CD4-positive, alpha-beta T cell treated with Interferon gamma for 1 hour (primary cell): ENCODE data around the gene MMAB.
A peak's percentile ranks its signal among the peaks of the same experiment; 100 is the strongest.

Experiments
- DNase-seq: peaks from one replicate; pipeline ENCODE4 v3.0.0-alpha.2; 2020

The MMAB gene

DNA sequence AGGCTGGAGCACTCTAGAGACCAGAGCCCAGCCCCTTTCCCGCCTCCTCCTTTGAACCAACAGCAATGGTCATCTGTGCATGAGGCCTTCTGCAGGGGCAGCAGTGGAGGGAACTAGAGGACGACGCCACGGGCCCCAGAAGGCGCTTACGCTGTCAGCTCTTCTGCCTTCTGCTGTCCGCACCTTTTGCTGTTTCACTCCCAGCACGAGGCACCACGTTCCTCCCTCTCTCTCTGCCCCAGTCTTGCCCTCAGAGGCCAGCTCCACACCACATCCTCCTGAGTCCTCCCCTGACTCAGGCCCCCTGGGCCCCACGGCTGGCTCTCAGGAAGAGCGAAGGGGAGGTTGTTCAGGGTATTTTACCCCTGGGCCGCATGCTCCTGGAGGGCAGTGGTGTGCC lies 15.5 kb downstream of the MMAB start:
- DNase-seq = no peak

GRCh38 chr12:109557200-109557599 lies 16.1 kb downstream of the MMAB start:
- DNase-seq = no peak

GRCh38 chr12:109555431-109556315 lies 17.6 kb downstream of the MMAB start:
- DNase-seq = no peak

DNA sequence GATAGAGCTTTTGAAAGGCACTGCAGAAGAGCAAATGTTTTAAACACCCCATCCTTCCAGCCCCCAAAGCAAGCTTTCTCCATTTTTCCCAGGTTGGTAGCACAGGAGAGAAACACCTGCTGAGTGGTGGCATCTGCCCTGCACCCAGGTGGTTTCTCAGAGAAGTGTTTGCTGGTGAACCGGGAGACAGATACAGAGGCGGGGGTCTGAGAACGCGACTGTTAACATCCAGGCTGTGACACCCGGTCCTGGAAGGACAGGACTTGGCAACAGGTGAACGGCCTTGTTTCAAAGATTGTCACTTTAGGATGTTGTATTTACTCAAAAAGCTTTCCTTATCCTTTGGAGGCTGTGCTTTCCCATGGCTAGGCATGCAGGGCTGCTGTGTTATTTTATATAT lies 18.5 kb downstream of the MMAB start:
- DNase-seq = no peak

GRCh38 chr12:109553906-109554500 lies 19.3 kb downstream of the MMAB start:
- no peak for DNase-seq

- no peak for DNase-seq
Observed at GRCh38 chr12:109553483-109553882, 19.8 kb downstream of the MMAB start.

DNA sequence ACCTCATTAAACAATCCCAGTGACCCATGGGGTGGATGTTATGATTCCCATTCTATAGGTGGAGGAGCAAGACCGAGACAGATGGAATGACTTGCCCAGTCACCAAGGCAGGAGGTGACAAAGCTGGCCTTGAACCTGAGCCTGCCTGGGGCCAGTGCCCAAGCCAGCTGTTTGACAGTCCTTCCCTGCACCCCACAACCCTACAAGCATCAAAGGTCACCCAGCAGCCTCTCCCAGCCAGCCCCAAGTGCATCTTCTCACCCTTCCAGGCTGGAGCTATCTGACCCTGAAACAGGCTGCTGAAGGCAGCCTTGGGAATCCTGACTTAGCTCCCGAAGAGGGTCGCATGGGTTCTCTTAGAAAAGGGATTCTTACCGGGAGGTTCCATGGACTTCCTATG lies 20.3 kb downstream of the MMAB start:
- DNase-seq = no peak

- no peak for DNase-seq
Observed at GRCh38 chr12:109551108-109551507, 22.2 kb downstream of the MMAB start.

GRCh38 chr12:109550281-109550680 lies 23.0 kb downstream of the MMAB start:
- no peak for DNase-seq

- no peak for DNase-seq
Observed at GRCh38 chr12:109549613-109550270, 23.6 kb downstream of the MMAB start.

GRCh38 chr12:109548258-109548657 lies 25.0 kb downstream of the MMAB start:
- no peak for DNase-seq

DNA sequence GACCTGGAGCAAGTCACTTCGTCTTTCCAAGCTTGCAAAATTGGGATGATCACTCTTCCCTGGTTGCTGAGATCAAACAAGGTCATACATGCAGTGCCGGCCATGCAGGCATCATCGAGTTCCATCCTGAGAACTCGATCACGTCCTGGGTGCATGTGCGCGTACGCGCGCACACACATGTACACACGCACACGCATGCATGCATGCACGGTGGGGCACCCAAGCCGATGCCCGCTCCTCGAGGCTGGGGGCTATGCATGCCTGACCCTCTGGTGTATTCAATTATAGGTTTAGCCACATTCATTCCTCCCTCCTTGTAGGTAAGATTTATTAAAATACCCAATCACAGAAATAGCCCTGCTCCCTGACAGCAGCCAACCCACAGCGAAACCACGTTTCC lies 26.0 kb downstream of the MMAB start:
- DNase-seq = no peak

- no peak for DNase-seq
Observed at GRCh38 chr12:109545826-109546225, 27.5 kb downstream of the MMAB start.

- DNase-seq = peak; percentile 11
Observed at GRCh38 chr12:109544955-109545531, 28.3 kb downstream of the MMAB start.

GRCh38 chr12:109542876-109543275 lies 30.4 kb downstream of the MMAB start:
- no peak for DNase-seq

DNA sequence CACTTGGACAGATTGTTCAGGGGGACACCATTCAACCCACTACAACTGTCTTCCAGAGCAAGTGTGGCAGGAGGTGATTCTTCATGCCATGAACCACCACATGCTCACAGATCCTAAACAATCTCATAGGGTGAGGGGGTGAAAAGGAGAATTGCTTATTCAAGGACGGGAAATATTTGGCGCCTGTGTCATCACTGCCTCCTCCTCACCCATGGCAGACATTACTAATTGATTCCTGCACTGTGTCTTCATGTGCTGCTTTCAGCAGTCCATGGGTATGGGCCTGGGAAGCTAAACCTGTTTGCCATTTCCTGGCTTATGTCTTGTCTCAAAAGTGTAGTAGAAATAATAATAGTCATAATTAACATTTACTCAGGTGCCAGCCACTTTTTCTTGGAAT lies 31.3 kb downstream of the MMAB start:
- DNase-seq = no peak

DNA sequence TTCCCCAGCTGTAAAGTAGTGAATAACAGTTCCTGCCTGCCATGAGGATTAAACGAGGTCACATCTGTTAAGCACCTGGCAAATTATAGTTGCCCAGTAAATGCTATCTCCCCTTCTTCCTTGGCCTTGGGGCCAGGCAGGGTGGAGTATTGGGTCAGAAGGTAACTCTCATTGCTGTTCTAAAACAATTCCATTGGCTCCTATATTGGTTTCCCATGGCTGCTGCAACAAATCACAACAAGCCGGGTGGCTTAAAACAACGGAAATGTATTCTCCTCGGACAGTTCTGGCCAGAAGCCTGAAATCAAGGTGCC lies 31.9 kb downstream of the MMAB start:
- no peak for DNase-seq

DNA sequence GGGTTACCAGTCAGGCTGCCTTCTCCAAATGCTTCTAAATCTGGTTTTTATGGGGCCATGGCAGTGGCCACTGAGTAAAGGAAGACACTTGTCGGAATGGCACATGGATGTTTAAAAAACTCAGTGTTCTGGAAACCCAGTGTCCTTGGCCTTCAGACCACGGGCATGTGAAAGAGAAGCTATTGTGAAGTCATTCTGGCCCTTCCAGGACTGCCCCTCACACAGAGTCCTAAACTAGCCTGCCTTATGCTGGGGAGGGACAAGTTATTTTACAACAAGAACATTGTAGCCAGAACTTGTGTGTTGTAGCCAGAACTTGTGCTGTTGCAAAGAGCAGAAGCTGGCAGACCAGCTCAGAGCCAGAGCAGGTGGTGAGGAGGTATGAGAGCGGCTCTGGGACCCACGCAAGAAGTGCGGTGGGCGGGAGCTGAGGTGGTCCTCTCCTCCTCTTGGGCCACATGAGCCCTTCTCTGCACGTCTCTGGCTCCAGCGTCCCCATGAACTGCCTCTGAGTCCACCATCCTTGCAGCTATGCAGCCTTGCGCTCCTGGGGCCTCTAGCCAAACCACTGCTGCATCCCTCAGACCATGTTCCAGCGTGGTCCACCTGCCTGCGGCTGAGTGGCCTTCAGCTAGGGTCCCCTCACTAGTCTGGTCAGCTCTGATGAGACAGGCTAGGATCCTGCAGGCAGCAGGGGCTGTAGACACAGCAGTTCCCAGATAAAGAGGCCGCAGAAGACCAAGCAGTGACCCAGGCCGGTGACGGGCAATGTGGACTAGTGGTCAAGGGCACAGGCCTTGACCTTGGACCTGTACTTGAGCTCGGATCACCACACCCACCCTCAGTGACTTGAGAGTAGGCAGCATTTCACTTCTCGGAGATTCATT lies 32.5 kb downstream of the MMAB start:
- no peak for DNase-seq

DNA sequence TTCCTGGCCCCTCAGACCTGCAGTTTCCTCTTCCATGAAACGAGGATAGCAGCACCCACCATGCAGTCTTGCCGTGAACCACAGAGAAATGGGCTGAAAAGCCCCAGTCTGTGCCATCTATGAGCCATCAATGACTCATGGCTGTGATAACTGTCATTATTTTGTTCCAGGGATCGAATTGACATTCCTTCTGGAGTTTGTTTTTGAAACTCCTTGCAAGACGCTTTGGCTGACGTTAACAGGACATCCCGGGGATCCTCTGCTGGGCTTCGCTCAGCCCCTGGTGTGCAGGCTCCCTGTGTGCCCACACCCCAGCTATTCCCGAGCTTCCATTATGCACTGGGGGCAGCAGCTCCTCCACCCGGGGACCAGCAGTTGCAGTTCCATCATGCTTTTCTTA lies 33.8 kb downstream of the MMAB start:
- no peak for DNase-seq

DNA sequence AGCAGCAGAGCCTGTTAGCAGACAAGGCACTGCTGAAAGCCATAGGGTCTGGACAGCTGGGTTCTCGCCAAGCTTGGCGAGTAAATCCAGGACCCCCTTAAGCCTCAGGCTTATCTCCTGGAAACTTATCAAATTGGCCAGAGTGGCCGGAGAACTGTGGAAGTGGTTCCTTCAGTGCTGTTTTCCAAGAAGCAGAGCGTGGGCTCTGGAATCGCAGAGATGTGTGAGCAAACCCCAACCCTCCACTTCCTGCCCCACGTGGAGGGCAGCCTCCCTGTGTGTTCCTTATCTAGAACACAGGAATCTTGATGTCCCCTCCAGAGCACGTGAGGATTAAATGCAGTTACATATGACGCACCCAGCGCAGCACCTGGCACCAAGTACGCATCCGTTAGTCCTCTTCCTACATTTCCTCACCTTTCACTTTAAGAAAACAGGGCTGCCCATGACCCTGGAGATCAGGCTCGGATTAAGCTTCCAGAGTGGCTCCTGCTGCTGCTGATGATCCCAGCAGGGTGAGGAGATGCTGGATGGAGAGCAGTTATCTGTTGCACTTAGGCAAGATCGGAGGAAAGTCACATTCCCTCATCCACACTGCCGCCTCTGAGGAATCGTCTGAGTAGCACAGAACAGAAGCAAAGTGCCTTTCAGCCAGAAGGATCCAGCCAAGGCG lies 35.0 kb downstream of the MMAB start:
- no peak for DNase-seq

DNA sequence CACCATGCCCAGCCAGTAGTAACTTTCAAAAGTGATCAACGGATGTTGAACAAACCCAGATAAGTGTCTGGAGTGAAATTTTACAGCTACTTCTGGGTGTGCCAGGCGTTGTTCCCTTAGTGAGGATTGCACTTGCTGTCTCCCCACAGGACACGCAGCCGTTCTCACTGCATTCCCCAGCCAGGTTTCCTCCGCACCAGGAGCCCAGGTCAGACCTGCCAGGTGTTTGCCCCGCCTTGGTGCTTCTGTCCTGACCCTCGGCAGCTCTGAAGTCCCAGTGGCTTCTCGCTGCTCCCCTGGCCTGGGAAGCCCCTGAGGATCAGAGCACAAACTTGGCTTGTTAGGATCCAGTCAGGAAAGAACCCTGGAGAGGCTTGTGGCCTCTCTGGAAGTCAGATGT lies 36.2 kb downstream of the MMAB start:
- DNase-seq = no peak

GRCh38 chr12:109535863-109536250 lies 37.4 kb downstream of the MMAB start:
- no peak for DNase-seq
